ENCODE results near the gene ANAPC16. TPM values are rescaled to one million over a fixed set of nuclear protein-coding genes. Genes with fewer than 3 reads are reported as not detected.

Gene ANAPC16
- total RNA-seq, 2 experiments from 2014 or later, result 94.6 to 101 TPM

DNA sequence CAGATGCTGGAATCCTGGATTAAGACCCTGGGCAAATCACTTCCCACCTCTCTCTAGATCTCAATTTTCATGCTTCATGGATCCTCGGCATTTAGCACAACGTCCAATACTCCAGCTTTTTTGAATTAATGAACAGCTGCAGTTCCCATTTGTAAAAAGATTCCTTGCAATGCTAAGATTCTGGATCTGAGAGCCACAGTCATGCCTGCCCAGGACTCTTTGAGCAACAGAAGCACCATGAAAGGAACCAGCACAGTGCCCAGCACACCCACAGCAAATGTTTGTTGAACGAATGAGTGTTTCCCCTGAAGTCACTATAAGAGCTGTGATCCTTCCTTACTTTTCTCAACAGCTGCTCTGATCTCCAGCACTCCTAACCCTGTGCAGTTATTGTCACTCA lies 37.2 kb downstream of the ANAPC16 start:
- no peak for ATAC-seq
- no peaks in the 10 kb centered on the region for H3K27me3 Mint-ChIP-seq
- TF ChIP-seq, protein P1, sequence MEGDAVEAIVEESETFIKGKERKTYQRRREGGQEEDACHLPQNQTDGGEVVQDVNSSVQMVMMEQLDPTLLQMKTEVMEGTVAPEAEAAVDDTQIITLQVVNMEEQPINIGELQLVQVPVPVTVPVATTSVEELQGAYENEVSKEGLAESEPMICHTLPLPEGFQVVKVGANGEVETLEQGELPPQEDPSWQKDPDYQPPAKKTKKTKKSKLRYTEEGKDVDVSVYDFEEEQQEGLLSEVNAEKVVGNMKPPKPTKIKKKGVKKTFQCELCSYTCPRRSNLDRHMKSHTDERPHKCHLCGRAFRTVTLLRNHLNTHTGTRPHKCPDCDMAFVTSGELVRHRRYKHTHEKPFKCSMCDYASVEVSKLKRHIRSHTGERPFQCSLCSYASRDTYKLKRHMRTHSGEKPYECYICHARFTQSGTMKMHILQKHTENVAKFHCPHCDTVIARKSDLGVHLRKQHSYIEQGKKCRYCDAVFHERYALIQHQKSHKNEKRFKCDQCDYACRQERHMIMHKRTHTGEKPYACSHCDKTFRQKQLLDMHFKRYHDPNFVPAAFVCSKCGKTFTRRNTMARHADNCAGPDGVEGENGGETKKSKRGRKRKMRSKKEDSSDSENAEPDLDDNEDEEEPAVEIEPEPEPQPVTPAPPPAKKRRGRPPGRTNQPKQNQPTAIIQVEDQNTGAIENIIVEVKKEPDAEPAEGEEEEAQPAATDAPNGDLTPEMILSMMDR (IDR thresholded peaks at IDR 0.05), result no peak
- H3K27ac Mint-ChIP-seq, result peak overlapping the region; percentile 53
- DNase-seq, result no peak
- H3K9me3 Mint-ChIP-seq, result no peaks in the 10 kb centered on the region
- peaks cover 2% of the 10 kb centered on the region for H3K36me3 Mint-ChIP-seq (ENCODE audit: low read depth)
- POLR2A ChIA-PET, result interaction anchor here (1.0 to 2.2 kb wide), 4 partner anchors 20 to 67 kb away, joined by 3 to 9 read pairs (median 6); partner anchors contain the start of gene DDIT4
- CTCF ChIA-PET, result interaction anchor here (1.3 to 2.6 kb wide), 4 partner anchors 17 to 40 kb away, joined by 4 to 10 read pairs (median 4); partner anchors contain the start of genes ANAPC16, ASCC1 and DDIT4
- no peak overlapping the region for H3K4me3 Mint-ChIP-seq
- intact Hi-C loops (cut with micrococcal nuclease), result loop anchor here (2.0 kb wide), 1 partner anchor 26 kb away; no protein-coding TSS in a partner anchor
- peaks cover 62% of the 10 kb centered on the region for H3K4me1 Mint-ChIP-seq (ENCODE audit: low read depth)

DNA sequence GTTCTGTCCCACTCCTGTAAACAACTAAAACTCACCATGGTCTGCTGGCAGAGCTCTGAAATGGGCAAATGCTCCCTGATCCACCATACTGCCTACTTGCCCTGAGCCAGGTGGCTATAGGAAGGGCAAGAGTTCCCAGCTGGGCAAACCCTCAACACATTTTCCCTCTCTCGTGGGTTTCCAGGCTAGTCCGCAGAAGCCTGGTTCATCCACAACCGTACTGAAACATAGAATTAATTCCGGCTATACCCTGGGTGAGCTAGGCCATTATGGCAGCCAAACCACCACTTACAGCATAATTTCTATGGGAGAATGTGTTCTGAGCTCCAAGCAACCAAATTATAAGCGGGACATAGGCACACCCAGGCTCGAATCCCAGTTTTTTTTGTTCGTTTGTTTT lies 37.8 kb downstream of the ANAPC16 start:
- ChIA-PET POLR2A (interaction anchor here (1.0 to 2.2 kb wide), 4 partner anchors 20 to 66 kb away, joined by 3 to 9 read pairs (median 6); partner anchors contain the start of gene DDIT4), CTCF (interaction anchor here (1.0 to 2.6 kb wide), 7 partner anchors 13 to 86 kb away, joined by 3 to 10 read pairs (median 4); partner anchors contain the start of genes ANAPC16, ASCC1 and DDIT4)
- peaks cover 59% of the 10 kb centered on the region for H3K4me1 Mint-ChIP-seq (ENCODE audit: low read depth)
- no peak for DNase-seq
- peaks cover 2% of the 10 kb centered on the region for H3K36me3 Mint-ChIP-seq (ENCODE audit: low read depth)
- intact Hi-C loops (cut with micrococcal nuclease), result loop anchor here (2.0 kb wide), 1 partner anchor 27 kb away; no protein-coding TSS in a partner anchor
- no peaks in the 10 kb centered on the region for H3K27me3 Mint-ChIP-seq
- no peaks in the 10 kb centered on the region for H3K9me3 Mint-ChIP-seq
- ATAC-seq, result no peak
- peak overlapping the region; percentile 53 for H3K27ac Mint-ChIP-seq
- no peak overlapping the region for H3K4me3 Mint-ChIP-seq
- TF ChIP-seq, protein P1 (IDR thresholded peaks at IDR 0.05), result no peak

DNA sequence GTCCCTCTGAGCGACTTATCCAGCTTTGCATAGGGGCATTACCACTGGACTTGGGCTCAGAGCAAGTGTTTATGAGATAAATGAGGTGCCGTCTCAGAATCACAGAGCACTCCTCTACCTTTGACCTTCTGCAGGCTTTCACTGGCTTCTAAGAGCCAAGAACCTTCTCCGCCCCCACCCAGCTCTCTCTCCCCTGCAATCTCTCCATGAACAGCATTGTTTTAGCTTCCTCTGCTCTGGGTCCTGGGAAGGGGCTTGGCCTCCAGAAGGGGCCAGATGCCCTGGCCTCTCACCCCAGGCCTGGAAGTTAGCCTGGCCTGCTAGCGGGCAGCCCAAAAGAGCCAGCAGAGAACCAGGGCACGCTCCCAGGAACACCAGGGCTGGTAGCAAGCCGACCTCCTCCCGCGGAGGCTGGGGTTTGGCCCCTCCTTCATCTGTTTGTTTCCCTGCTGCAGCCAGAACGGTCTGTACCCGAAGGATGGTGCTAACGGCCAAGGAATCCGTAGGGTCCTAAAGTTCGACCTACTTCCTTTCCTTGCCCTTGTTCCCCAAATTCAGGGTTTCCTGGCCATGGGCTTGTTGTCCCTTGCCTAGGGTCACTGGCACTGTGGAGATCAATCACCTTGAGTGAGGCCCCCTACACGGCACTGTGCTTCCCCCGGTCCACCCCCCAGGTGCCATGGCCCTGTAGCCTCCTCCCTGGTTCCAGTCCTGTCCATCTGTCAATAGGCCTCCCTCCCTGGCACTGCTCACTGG lies 39.2 kb downstream of the ANAPC16 start:
- peak overlapping the region; percentile 66 for H3K4me3 Mint-ChIP-seq
- no peaks in the 10 kb centered on the region for H3K9me3 Mint-ChIP-seq
- peaks cover 2% of the 10 kb centered on the region for H3K36me3 Mint-ChIP-seq (ENCODE audit: low read depth)
- ChIA-PET CTCF (interaction anchor here (0.6 to 2.6 kb wide), 8 partner anchors 13 to 206 kb away, joined by 3 to 10 read pairs (median 4); partner anchors contain the start of gene DDIT4), POLR2A (interaction anchor here (0.6 to 2.5 kb wide), 10 partner anchors 9 to 179 kb away, joined by 3 to 18 read pairs (median 4); partner anchors contain the start of gene DDIT4)
- no peaks in the 10 kb centered on the region for H3K27me3 Mint-ChIP-seq
- TF ChIP-seq, protein P1 (IDR thresholded peaks at IDR 0.05), result no peak
- intact Hi-C loops (cut with micrococcal nuclease), result no loop called here
- peak; percentile 65 for DNase-seq
- peak overlapping the region; percentile 92 for H3K27ac Mint-ChIP-seq
- ATAC-seq, result peak; percentile 58
- H3K4me1 Mint-ChIP-seq (ENCODE audit: low read depth), result peaks cover 65% of the 10 kb centered on the region

DNA sequence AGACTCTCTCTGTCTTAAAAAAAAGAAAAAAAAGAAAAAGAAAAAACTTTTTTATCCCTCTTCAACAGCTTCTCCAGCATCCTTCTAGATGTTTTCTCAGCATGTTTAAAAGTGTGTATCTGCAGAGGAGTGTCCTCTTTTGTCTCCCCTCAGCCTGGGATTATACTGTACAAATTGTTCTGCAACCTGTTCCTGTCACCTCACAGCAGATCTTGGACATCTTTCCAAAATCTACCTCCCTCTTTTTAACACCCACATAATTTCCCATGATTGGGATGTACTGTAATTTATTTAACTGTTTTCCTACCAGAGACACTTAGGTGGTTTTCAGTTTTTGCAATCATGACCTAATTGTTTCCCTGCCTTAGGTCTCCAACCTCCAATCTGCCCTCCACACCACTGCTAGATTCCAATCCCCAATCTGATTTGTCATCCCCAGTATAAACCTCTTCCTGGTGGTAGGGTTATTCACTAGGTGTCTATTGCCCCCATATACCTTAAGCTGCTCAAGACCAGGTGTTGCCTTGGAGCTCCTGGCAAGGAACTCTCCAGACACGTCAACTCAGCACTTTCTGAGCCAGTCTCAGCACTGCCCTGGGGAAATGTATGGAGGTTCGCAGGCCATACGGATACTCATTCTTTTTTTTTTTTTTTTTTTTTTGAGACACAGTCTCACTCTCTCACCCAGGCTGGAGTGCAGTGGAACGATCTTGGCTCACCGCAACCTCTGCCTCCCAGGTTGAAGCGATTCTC lies 40.3 kb downstream of the ANAPC16 start:
- no peaks in the 10 kb centered on the region for H3K27me3 Mint-ChIP-seq
- no peaks in the 10 kb centered on the region for H3K9me3 Mint-ChIP-seq
- H3K36me3 Mint-ChIP-seq (ENCODE audit: low read depth), result peaks cover 2% of the 10 kb centered on the region
- peaks cover 63% of the 10 kb centered on the region for H3K4me1 Mint-ChIP-seq (ENCODE audit: low read depth)
- ChIA-PET POLR2A (interaction anchor here (0.6 to 2.5 kb wide), 6 partner anchors 10 to 180 kb away, joined by 3 to 18 read pairs (median 4); no protein-coding TSS in a partner anchor), CTCF (interaction anchor here (0.6 to 1.4 kb wide), 3 partner anchors 18 to 76 kb away, joined by 4 to 7 read pairs (median 5); partner anchors contain the start of gene DDIT4)
- peak overlapping the region; percentile 84 for H3K27ac Mint-ChIP-seq
- no peak for DNase-seq
- no peak overlapping the region for H3K4me3 Mint-ChIP-seq
- TF ChIP-seq, protein P1 (IDR thresholded peaks at IDR 0.05), result no peak
- ATAC-seq, result no peak
- intact Hi-C loops (cut with micrococcal nuclease), result no loop called here

All from activated CD8-positive, alpha-beta T cell treated with anti-CD3 and anti-CD28 coated beads for 36 hours (primary cell).